Thyroid gland (tissue), 4 donors: ENCODE data around the gene SAFB. TPM values are rescaled to one million over a fixed set of nuclear protein-coding genes. Genes with fewer than 3 reads are reported as not detected.

Source experiments
- DNase-seq, 2 donors: peaks; one replicate each; pipeline ENCODE4 v3.0.0-alpha.2; 2019
- H3K27ac ChIP-seq, 3 donors: fragments of 200-600 bp; sonication (generic); 1 replicate in 2 of 3; 2 replicates in 1 of 3; pipeline ENCODE4 v1.5.1; 2016 to 2019; ENCODE audit warnings: mild to moderate bottlenecking in 1 of 3, moderate library complexity in 1 of 3
- H3K27me3 ChIP-seq: fragments of 200-600 bp; sonication (generic); one replicate; pipeline ENCODE4 v1.5.1; 2019
- H3K36me3 ChIP-seq, 2 donors: fragments of 200-600 bp; sonication (generic); one replicate each; pipeline ENCODE4 v1.5.1; 2016 to 2019
- H3K4me1 ChIP-seq, 2 donors: fragments of 200-600 bp; sonication (generic); one replicate each; pipeline ENCODE4 v1.5.1; 2017 to 2019
- H3K4me3 ChIP-seq, 3 donors: fragments of 200-600 bp; sonication (generic); replicated peaks in 1 of 3; 1 replicate in 2 of 3; 2 replicates in 1 of 3; pipeline ENCODE4 v1.5.1; 2016; ENCODE audit warnings: mild to moderate bottlenecking in 1 of 3
- H3K9me3 ChIP-seq: fragments of 200-600 bp; sonication (generic); one replicate; pipeline ENCODE4 v1.5.1; 2017
- CTCF ChIP-seq, 6 experiments: fragments of 200-600 bp in 3 of 6; fragments of 450-650 bp in 3 of 6; sonication (generic) in 3 of 6; IDR thresholded peaks; one replicate each; pipeline ENCODE4 v1.5.1; 2016 to 2019; ENCODE audit warnings: antibody characterized with exemption in 6 of 6, mild to moderate bottlenecking in 2 of 6, inconsistent platforms in 1 of 6, moderate library complexity in 1 of 6
- POLR2A ChIP-seq, 2 donors: fragments of 450-650 bp; IDR thresholded peaks; one replicate each; pipeline ENCODE4 v1.6.1; 2017; ENCODE audit warnings: antibody characterized with exemption in 2 of 2, mild to moderate bottlenecking in 2 of 2, moderate library complexity in 1 of 2
- WGBS, 2 donors: methylation state at CpG; one replicate each; pipeline ENCODE4 v1.1.5; 2017; 5-methylcytosine and 5-hydroxymethylcytosine counted together
- intact Hi-C: fragments of 100-400 bp; cut with DNase I; formaldehyde crosslinking; loops from one replicate; pipeline ENCODE4 v1.15.1; 2023
- total RNA-seq, 4 donors: library from RNA; depleted of rRNA; stranded (reverse); fragments of >200 nt; gene quantifications; one replicate each; pipeline ENCODE4 v1.2.3, GENCODE V29; 2016

SAFB gene
- total RNA-seq, 4 donors from 2014 or later: 70.1 to 129 (median 86.7) TPM

- H3K27ac ChIP-seq: no peak overlapping the region
- WGBS, 2 donors: 94 to 95% methylated on average over 14 to 22 of the region's 23 CpGs
- TF ChIP-seq POLR2A (IDR thresholded peaks at IDR 0.05) (no peak), CTCF (IDR thresholded peaks at IDR 0.05) (no peak)
- H3K4me3 ChIP-seq: no peak overlapping the region
- no peaks in the 10 kb centered on the region for H3K9me3 ChIP-seq
- no peaks in the 10 kb centered on the region for H3K27me3 ChIP-seq
- peaks cover 14 to 20% of the 10 kb centered on the region in 2 donors for H3K4me1 ChIP-seq
- DNase-seq: no peak
- peaks cover 54 to 60% of the 10 kb centered on the region in 2 donors for H3K36me3 ChIP-seq
- intact Hi-C loops: no loop called here
Measured at GRCh38 chr19:5587661-5588060, 35.2 kb upstream of the SAFB start.

- Histone ChIP-seq H3K27me3 (no peaks in the 10 kb centered on the region), H3K4me1 (peaks cover 14 to 20% of the 10 kb centered on the region in 2 donors), H3K36me3 (peaks cover 60 to 67% of the 10 kb centered on the region in 2 donors), H3K27ac (no peak overlapping the region), H3K9me3 (no peaks in the 10 kb centered on the region), H3K4me3 (no peak overlapping the region)
- intact Hi-C loops: no loop called here
- TF ChIP-seq POLR2A (IDR thresholded peaks at IDR 0.05) (no peak), CTCF (IDR thresholded peaks at IDR 0.05) (no peak)
- DNase-seq: no peak
- 91 to 92% methylated on average over 10 of the region's 10 CpGs for WGBS, 2 donors
Measured at GRCh38 chr19:5588441-5588840, 34.4 kb upstream of the SAFB start.

GRCh38 chr19:5588906-5589676 lies 33.8 kb upstream of the SAFB start:
- no peaks in the 10 kb centered on the region for H3K27me3 ChIP-seq
- H3K27ac ChIP-seq: no peak overlapping the region
- peaks cover 66 to 74% of the 10 kb centered on the region in 2 donors for H3K36me3 ChIP-seq
- no peak overlapping the region for H3K4me3 ChIP-seq
- H3K9me3 ChIP-seq: no peaks in the 10 kb centered on the region
- peaks cover 14 to 15% of the 10 kb centered on the region in 2 donors for H3K4me1 ChIP-seq
- intact Hi-C loops: no loop called here
- DNase-seq: no peak
- 75 to 92% methylated on average over 12 to 23 of the region's 30 CpGs for WGBS, 2 donors
- TF ChIP-seq POLR2A (IDR thresholded peaks at IDR 0.05) (no peak), CTCF (IDR thresholded peaks at IDR 0.05) (no peak)

- intact Hi-C loops: no loop called here
Measured at GRCh38 chr19:5590151-5590864, 32.6 kb upstream of the SAFB start.

More at GRCh38 chr19:5590151-5590864, 32.6 kb upstream of the SAFB start:
- Histone ChIP-seq H3K27ac (no peak overlapping the region), H3K27me3 (no peaks in the 10 kb centered on the region), H3K4me1 (peaks cover 12 to 13% of the 10 kb centered on the region in 2 donors), H3K4me3 (no peak overlapping the region), H3K9me3 (no peaks in the 10 kb centered on the region), H3K36me3 (peaks cover 79 to 86% of the 10 kb centered on the region in 2 donors)
- WGBS, 2 donors: 90 to 94% methylated on average over 14 to 18 of the region's 22 CpGs
- TF ChIP-seq POLR2A (IDR thresholded peaks at IDR 0.05): no peak
- TF ChIP-seq CTCF (IDR thresholded peaks at IDR 0.05): no peak
- DNase-seq: no peak
